ENCODE results near the gene ZNF91.
"Not testable (repeated sequence)": the region's sequence is repeated elsewhere in the genome, so short reads cannot be mapped to it uniquely, and the experiment has no call there.

Gene ZNF91

GRCh38 chr19:23351806-23352205 lies 43.5 kb downstream of the ZNF91 start:
- no peak overlapping the region for H3K4me3 ChIP-seq (ENCODE audit: low read length)
- H3K27me3 ChIP-seq (ENCODE audit: control insufficient read depth, insufficient read depth, low read length): no peaks in the 10 kb centered on the region
- H3K9ac ChIP-seq (ENCODE audit: low read length): no peak overlapping the region
- no peaks in the 10 kb centered on the region for H3K4me1 ChIP-seq (ENCODE audit: control insufficient read depth, insufficient read depth, low read length)
- peaks cover 14% of the 10 kb centered on the region for H3K36me3 ChIP-seq (ENCODE audit: control insufficient read depth, insufficient read depth, low read length)
- H3K27ac ChIP-seq (ENCODE audit: low read depth, low read length): no peak overlapping the region

DNA sequence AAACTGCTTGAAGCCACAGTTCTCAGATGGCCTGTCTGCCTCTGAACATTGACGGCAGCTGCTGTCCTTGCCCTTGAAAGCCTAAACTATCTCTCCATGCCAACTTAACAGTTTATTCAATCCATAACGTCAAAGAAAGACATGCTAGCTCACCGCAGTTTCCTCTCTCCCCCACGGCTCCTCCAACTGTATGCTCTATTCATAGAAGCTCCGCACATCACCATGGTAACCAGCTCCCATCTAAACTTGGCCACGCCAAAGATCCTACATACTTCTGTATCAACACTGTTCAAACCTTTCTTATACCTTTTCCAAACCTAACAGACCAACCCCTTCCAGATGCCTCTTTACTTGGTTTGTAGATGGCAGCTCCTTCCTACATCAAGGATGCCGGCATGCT lies 48.6 kb downstream of the ZNF91 start:
- H3K27ac ChIP-seq (ENCODE audit: low read depth, low read length): no peak overlapping the region
- H3K4me3 ChIP-seq (ENCODE audit: low read length): no peak overlapping the region
- no peak overlapping the region for H3K9ac ChIP-seq (ENCODE audit: low read length)
- H3K36me3 ChIP-seq (ENCODE audit: control insufficient read depth, insufficient read depth, low read length): peaks cover 15% of the 10 kb centered on the region
- H3K27me3 ChIP-seq (ENCODE audit: control insufficient read depth, insufficient read depth, low read length): no peaks in the 10 kb centered on the region
- H3K4me1 ChIP-seq (ENCODE audit: control insufficient read depth, insufficient read depth, low read length): no peaks in the 10 kb centered on the region

DNA sequence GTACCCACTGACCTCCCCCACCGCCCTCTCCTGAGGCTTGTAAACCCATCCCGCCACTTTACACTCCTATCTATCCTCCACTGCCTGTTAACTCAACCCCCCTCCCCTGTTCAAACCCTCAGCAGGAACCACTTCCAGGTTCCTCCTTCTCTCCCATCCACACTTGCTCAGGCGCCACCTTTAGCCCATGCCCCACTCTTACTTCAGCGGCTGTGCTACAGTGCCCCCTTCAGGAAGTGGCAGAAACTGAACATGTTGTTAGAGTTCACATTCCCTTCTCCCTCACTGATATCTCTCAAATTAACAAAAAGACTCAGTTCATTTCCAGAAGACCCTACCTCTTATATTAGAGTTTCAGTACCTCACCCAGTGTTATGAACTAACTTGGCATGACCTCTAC lies 49.4 kb downstream of the ZNF91 start:
- H3K36me3 ChIP-seq (ENCODE audit: control insufficient read depth, insufficient read depth, low read length): peaks cover 12% of the 10 kb centered on the region

DNA sequence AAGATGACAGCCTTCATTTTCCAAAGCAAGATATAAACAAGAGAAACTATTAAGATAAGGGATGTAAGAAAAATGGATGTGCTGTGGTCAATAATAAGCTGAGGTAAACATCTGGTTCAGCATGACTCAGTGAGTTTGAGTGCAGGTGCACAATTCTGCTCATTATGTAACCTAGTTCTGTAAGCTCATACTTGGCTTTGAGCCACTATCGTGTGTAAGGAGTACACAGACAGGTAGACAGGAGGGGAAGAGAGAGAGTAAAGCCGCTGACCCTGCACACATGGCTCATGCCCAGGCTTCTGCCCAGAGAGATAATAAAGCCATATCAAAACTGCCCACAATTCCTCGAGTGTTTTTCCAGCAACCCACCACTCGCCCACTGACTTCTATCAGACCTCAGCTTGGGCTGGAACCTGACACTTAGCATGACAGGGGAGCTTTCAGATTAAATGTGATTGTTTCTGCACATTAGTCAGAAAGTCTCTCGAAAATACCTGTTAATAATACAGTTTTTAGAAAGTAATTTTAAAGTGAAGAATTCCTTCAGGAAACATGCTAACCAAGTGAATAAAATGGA lies 51.7 kb downstream of the ZNF91 start:
- Histone ChIP-seq H3K9ac (ENCODE audit: low read length) (no peak overlapping the region), H3K27me3 (ENCODE audit: control insufficient read depth, insufficient read depth, low read length) (no peaks in the 10 kb centered on the region), H3K27ac (ENCODE audit: low read depth, low read length) (no peak overlapping the region), H3K4me3 (ENCODE audit: low read length) (no peak overlapping the region), H3K36me3 (ENCODE audit: control insufficient read depth, insufficient read depth, low read length) (peaks cover 9% of the 10 kb centered on the region), H3K4me1 (ENCODE audit: control insufficient read depth, insufficient read depth, low read length) (no peaks in the 10 kb centered on the region)

More for the DNA sequence above, 49.4 kb downstream of the ZNF91 start:
- Histone ChIP-seq H3K4me1 (ENCODE audit: control insufficient read depth, insufficient read depth, low read length) (no peaks in the 10 kb centered on the region), H3K4me3 (ENCODE audit: low read length) (no peak overlapping the region), H3K27ac (ENCODE audit: low read depth, low read length) (no peak overlapping the region), H3K27me3 (ENCODE audit: control insufficient read depth, insufficient read depth, low read length) (no peaks in the 10 kb centered on the region), H3K9ac (ENCODE audit: low read length) (no peak overlapping the region)

GRCh38 chr19:23328211-23328610 lies 67.1 kb downstream of the ZNF91 start:
- no peak overlapping the region for H3K9ac ChIP-seq (ENCODE audit: low read length)
- H3K4me3 ChIP-seq (ENCODE audit: low read length): no peak overlapping the region
- H3K27ac ChIP-seq (ENCODE audit: low read depth, low read length): no peak overlapping the region
- no peaks in the 10 kb centered on the region for H3K27me3 ChIP-seq (ENCODE audit: control insufficient read depth, insufficient read depth, low read length)
- peaks cover 2% of the 10 kb centered on the region for H3K36me3 ChIP-seq (ENCODE audit: control insufficient read depth, insufficient read depth, low read length)
- no peaks in the 10 kb centered on the region for H3K4me1 ChIP-seq (ENCODE audit: control insufficient read depth, insufficient read depth, low read length)

GRCh38 chr19:23321953-23322549 lies 73.2 kb downstream of the ZNF91 start:
- H3K27me3 ChIP-seq (ENCODE audit: control insufficient read depth, insufficient read depth, low read length): no peaks in the 10 kb centered on the region
- no peak overlapping the region for H3K4me3 ChIP-seq (ENCODE audit: low read length)
- H3K27ac ChIP-seq (ENCODE audit: low read depth, low read length): no peak overlapping the region
- H3K9ac ChIP-seq (ENCODE audit: low read length): no peak overlapping the region
- H3K4me1 ChIP-seq (ENCODE audit: control insufficient read depth, insufficient read depth, low read length): no peaks in the 10 kb centered on the region
- no peaks in the 10 kb centered on the region for H3K36me3 ChIP-seq (ENCODE audit: control insufficient read depth, insufficient read depth, low read length)

DNA sequence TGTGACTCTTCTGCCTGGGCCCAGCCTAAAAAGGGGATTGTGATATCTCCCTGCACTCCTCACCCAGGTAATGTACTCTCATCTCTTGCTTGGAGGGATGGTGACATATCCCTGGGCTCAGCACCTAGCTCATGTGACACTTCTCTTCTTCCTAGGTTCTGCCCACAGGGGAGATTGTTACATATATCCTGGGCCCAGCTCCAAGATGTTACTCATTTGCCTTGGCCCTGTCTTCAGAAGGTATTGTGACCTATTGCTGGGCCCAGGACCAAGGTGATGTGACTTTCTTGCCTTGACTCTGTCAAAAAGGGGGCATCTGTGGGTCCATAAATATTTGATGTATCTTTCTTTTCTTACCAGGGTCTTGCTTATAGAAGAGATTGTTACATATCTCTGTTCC lies 73.9 kb downstream of the ZNF91 start:
- H3K27me3 ChIP-seq (ENCODE audit: control insufficient read depth, insufficient read depth, low read length): not testable (repeated sequence)

GRCh38 chr19:23319571-23319970 lies 75.7 kb downstream of the ZNF91 start:
- H3K4me3 ChIP-seq (ENCODE audit: low read length); H3K27ac ChIP-seq (ENCODE audit: low read depth, low read length); H3K9ac ChIP-seq (ENCODE audit: low read length); H3K36me3 ChIP-seq (ENCODE audit: control insufficient read depth, insufficient read depth, low read length); H3K27me3 ChIP-seq (ENCODE audit: control insufficient read depth, insufficient read depth, low read length); H3K4me1 ChIP-seq (ENCODE audit: control insufficient read depth, insufficient read depth, low read length): not testable (repeated sequence)

More for the DNA sequence above, 73.9 kb downstream of the ZNF91 start:
- not testable (repeated sequence) for H3K9ac ChIP-seq (ENCODE audit: low read length); H3K36me3 ChIP-seq (ENCODE audit: control insufficient read depth, insufficient read depth, low read length); H3K4me3 ChIP-seq (ENCODE audit: low read length); H3K27ac ChIP-seq (ENCODE audit: low read depth, low read length); H3K4me1 ChIP-seq (ENCODE audit: control insufficient read depth, insufficient read depth, low read length)

DNA sequence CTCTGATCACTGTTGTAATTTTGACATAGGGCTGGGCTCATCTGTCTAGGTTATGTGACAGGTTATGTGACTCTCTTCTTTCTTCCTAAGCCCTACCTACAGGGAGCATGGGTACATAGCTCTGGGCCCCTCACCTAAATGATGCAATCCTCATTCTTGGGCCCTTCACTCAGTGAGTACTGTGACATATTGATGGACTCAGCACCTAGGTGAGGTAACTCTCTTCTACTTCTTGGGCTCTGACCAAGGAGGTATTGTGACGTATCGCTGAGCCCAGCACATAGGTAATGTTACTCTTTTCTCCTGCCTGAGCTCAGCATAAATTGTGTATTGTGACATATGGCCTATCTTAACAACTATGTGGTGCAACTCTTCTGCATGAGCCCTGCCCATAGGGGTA lies 76.3 kb downstream of the ZNF91 start:
- H3K36me3 ChIP-seq (ENCODE audit: control insufficient read depth, insufficient read depth, low read length); H3K4me1 ChIP-seq (ENCODE audit: control insufficient read depth, insufficient read depth, low read length); H3K4me3 ChIP-seq (ENCODE audit: low read length); H3K9ac ChIP-seq (ENCODE audit: low read length); H3K27ac ChIP-seq (ENCODE audit: low read depth, low read length); H3K27me3 ChIP-seq (ENCODE audit: control insufficient read depth, insufficient read depth, low read length): not testable (repeated sequence)

- Histone ChIP-seq H3K27me3 (ENCODE audit: control insufficient read depth, insufficient read depth, low read length) (no peaks in the 10 kb centered on the region), H3K4me1 (ENCODE audit: control insufficient read depth, insufficient read depth, low read length) (no peaks in the 10 kb centered on the region)
Observed at GRCh38 chr19:23318143-23318542, 77.1 kb downstream of the ZNF91 start.

DNA sequence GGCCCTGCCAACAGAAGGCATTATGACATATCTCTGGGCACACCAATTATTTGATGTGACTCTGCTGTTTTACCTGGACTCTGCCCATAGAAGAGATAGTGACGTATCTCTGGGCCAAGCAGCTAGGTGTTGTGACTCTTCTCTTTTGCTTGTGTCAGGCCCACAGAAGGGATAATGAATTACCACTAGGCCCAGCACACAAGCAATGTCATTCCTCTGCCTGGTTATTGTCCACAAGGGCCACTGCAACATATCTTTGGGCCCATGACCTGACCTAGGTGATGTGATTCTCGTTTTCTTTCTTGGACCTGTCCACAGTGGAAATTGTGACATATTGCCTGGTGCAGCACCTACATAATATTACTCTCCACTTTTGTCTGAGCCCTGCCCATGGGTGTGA lies 80.0 kb downstream of the ZNF91 start:
- no peaks in the 10 kb centered on the region for H3K4me1 ChIP-seq (ENCODE audit: control insufficient read depth, insufficient read depth, low read length)
- H3K36me3 ChIP-seq (ENCODE audit: control insufficient read depth, insufficient read depth, low read length): no peaks in the 10 kb centered on the region
- no peaks in the 10 kb centered on the region for H3K27me3 ChIP-seq (ENCODE audit: control insufficient read depth, insufficient read depth, low read length)
- H3K4me3 ChIP-seq (ENCODE audit: low read length): no peak overlapping the region
- H3K27ac ChIP-seq (ENCODE audit: low read depth, low read length): no peak overlapping the region
- H3K9ac ChIP-seq (ENCODE audit: low read length): no peak overlapping the region

More at GRCh38 chr19:23318143-23318542, 77.1 kb downstream of the ZNF91 start:
- Histone ChIP-seq H3K9ac (ENCODE audit: low read length) (no peak overlapping the region), H3K36me3 (ENCODE audit: control insufficient read depth, insufficient read depth, low read length) (no peaks in the 10 kb centered on the region), H3K27ac (ENCODE audit: low read depth, low read length) (no peak overlapping the region), H3K4me3 (ENCODE audit: low read length) (no peak overlapping the region)

GRCh38 chr19:23314505-23315251 lies 80.6 kb downstream of the ZNF91 start:
- Histone ChIP-seq H3K27ac (ENCODE audit: low read depth, low read length) (no peak overlapping the region), H3K9ac (ENCODE audit: low read length) (no peak overlapping the region), H3K4me3 (ENCODE audit: low read length) (no peak overlapping the region), H3K4me1 (ENCODE audit: control insufficient read depth, insufficient read depth, low read length) (no peaks in the 10 kb centered on the region), H3K27me3 (ENCODE audit: control insufficient read depth, insufficient read depth, low read length) (no peaks in the 10 kb centered on the region), H3K36me3 (ENCODE audit: control insufficient read depth, insufficient read depth, low read length) (no peaks in the 10 kb centered on the region)

- no peak overlapping the region for H3K27ac ChIP-seq (ENCODE audit: low read depth, low read length)
- no peaks in the 10 kb centered on the region for H3K4me1 ChIP-seq (ENCODE audit: control insufficient read depth, insufficient read depth, low read length)
- no peak overlapping the region for H3K9ac ChIP-seq (ENCODE audit: low read length)
- H3K4me3 ChIP-seq (ENCODE audit: low read length): no peak overlapping the region
- no peaks in the 10 kb centered on the region for H3K27me3 ChIP-seq (ENCODE audit: control insufficient read depth, insufficient read depth, low read length)
- H3K36me3 ChIP-seq (ENCODE audit: control insufficient read depth, insufficient read depth, low read length): no peaks in the 10 kb centered on the region
Observed at GRCh38 chr19:23313196-23313595, 82.1 kb downstream of the ZNF91 start.

Measured in rectal smooth muscle tissue (tissue), 1 donor.